Lower leg skin (tissue), 4 donors: Measurements from ENCODE around the gene TGM1. TPM values are rescaled to one million over a fixed set of nuclear protein-coding genes. Genes with fewer than 3 reads are reported as not detected.

Source experiments
- DNase-seq, 2 donors: peaks; one replicate each; pipeline ENCODE4 v3.0.0-alpha.2; 2019; ENCODE audit warnings: low spot score in 2 of 2
- H3K4me3 ChIP-seq: fragments of 200-600 bp; sonication (generic); 2 replicates; pipeline ENCODE4 v1.5.1; 2017; ENCODE audit warnings: mild to moderate bottlenecking, low read depth; ENCODE audit not compliant: poor library complexity, severe bottlenecking
- CTCF ChIP-seq, 3 donors: fragments of 450-650 bp; IDR thresholded peaks; one replicate each; pipeline ENCODE4 v1.5.1; 2016; ENCODE audit warnings: antibody characterized with exemption in 3 of 3, mild to moderate bottlenecking in 3 of 3, moderate library complexity in 2 of 3
- POLR2A ChIP-seq, 2 donors: fragments of 450-650 bp; IDR thresholded peaks; one replicate each; pipeline ENCODE4 v1.6.1; 2016 to 2017; ENCODE audit warnings: antibody characterized with exemption in 2 of 2, mild to moderate bottlenecking in 1 of 2, moderate library complexity in 1 of 2
- WGBS, 2 donors: methylation state at CpG; one replicate each; pipeline ENCODE4 v1.1.5; 2018; 5-methylcytosine and 5-hydroxymethylcytosine counted together
- intact Hi-C: fragments of 100-400 bp; cut with DNase I; formaldehyde crosslinking; loops from one replicate; pipeline ENCODE4 v1.15.0; 2023; ENCODE audit warnings: low total_unique reads
- total RNA-seq, 4 donors: library from RNA; depleted of rRNA; stranded (reverse); fragments of >200 nt; gene quantifications; one replicate each; pipeline ENCODE4 v1.1.0, GENCODE V29; 2016

Gene TGM1
- total RNA-seq, 4 donors from 2014 or later: 160 to 283 (median 235) TPM

- 92 to 93% methylated on average over 7 of the region's 7 CpGs for WGBS, 2 donors
- H3K4me3 ChIP-seq: no peak overlapping the region
These were observed 48.9 kb downstream of the TGM1 start for GRCh38 chr14:24213866-24214662.

GRCh38 chr14:24212924-24213865 lies 49.8 kb downstream of the TGM1 start, which contains the start of gene CHMP4A:
Gene CHMP4A, minus strand, starts transcription at chr14:24213488. Its CDS starts 49 bp downstream, at chr14:24213439.
- peak within 1 kb of the TSS; percentile 57 for H3K4me3 ChIP-seq
- peak; percentile 98 to 99 for DNase-seq
- intact Hi-C loops: no loop called here
- WGBS, 2 donors: 1% methylated on average over 29 to 52 of the region's 53 CpGs
- TF ChIP-seq POLR2A (IDR thresholded peaks at IDR 0.05) (peak in 1 of 2 donors; percentile 89), CTCF (IDR thresholded peaks at IDR 0.05) (peak in 1 of 3 donors; percentile 88)

More at GRCh38 chr14:24213866-24214662, 48.9 kb downstream of the TGM1 start:
- no peak for TF ChIP-seq CTCF (IDR thresholded peaks at IDR 0.05)
- TF ChIP-seq POLR2A (IDR thresholded peaks at IDR 0.05): no peak
- intact Hi-C loops: no loop called here
- peak in 1 of 2 donors; percentile 20 for DNase-seq

- DNase-seq: peak in 1 of 2 donors; percentile 37
- no peak overlapping the region for H3K4me3 ChIP-seq
- TF ChIP-seq CTCF (IDR thresholded peaks at IDR 0.05): no peak
- TF ChIP-seq POLR2A (IDR thresholded peaks at IDR 0.05): no peak
- intact Hi-C loops: no loop called here
- whole genome bisulfite sequencing, 2 donors: 85 to 93% methylated on average over 6 of the region's 6 CpGs
These were observed 51.7 kb downstream of the TGM1 start for GRCh38 chr14:24211311-24211710.

- TF ChIP-seq CTCF (IDR thresholded peaks at IDR 0.05) (no peak), POLR2A (IDR thresholded peaks at IDR 0.05) (no peak)
- 98 to 100% methylated on average over 2 of the region's 2 CpGs for WGBS, 2 donors
- no peak overlapping the region for H3K4me3 ChIP-seq
- DNase-seq: peak in 1 of 2 donors; percentile 9
- intact Hi-C loops: no loop called here
These were observed 55.4 kb downstream of the TGM1 start for GRCh38 chr14:24207625-24208024.

- no peak for TF ChIP-seq CTCF (IDR thresholded peaks at IDR 0.05)
- no peak for TF ChIP-seq POLR2A (IDR thresholded peaks at IDR 0.05)
- 95 to 98% methylated on average over 5 of the region's 5 CpGs for WGBS, 2 donors
- H3K4me3 ChIP-seq: no peak overlapping the region
- intact Hi-C loops: no loop called here
- DNase-seq: peak in 1 of 2 donors; percentile 46
These were observed 55.8 kb downstream of the TGM1 start for GRCh38 chr14:24207104-24207551.
